SH-SY5Y (cell line): Measurements from ENCODE around the gene CDK4.

Source experiments
- GATA2 ChIP-seq: IDR thresholded peaks from 2 replicates; pipeline ENCODE4 v1.6.1; 2011; ENCODE audit warnings: mild to moderate bottlenecking, low read depth, low read length
- GATA3 ChIP-seq: IDR thresholded peaks from 2 replicates; pipeline ENCODE4 v1.6.1; 2011; ENCODE audit warnings: low read depth, mild to moderate bottlenecking, low read length, moderate library complexity

DNA sequence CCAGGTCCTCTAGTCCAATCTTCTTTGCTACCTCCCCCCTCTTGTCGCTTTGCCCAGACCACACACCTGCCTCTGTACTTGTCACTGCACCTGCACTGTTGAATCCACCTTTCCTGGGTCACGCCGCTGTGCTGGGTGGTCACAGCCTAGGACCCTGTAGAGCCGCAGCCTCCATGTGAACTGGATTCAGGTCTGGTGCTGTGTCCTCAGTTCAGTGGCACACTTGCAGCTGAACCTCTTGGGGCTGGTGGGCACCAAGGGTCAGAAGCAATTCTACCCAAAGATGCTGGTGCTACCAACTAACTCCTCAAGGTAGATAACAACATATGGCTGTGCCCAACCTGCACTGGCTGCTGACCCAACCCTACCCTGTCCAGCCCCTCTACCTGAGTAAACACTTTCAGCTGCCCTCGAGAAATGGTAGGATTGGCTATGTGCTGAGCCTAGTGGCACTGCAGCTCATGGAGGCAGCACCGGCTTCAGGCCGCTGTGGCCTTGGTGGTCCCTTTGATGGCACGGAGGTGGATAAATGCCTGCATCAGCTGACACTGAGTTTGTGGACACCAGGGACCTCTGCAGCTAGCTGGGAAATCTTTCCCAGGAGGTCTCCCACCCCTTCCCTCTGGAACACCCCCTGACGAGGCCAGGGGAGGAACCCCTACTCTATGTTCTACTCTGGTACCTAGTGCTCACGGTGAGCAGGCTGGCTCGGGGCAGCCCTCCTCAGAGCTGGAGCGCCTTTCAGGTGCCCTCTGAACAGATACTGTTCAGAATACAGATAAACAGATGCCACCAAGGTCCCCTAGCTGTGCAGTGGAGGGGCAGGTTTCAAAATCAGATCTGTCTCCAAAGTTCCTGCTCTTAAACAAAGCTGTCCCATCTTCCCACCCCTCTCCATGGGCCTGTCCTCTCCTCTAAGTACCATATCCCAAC lies 27.8 kb downstream of the CDK4 start:
- TF ChIP-seq GATA2, result no peak
- no peak for TF ChIP-seq GATA3
